SHP77 treated with DMSO at 0.1 percent for 48 hours (cell line): ENCODE measurements around the gene WDSUB1.

Source experiments
- DNase-seq: peaks from one replicate; lab custom pipeline; 2025; lab: John Stamatoyannopoulos, UW

The WDSUB1 gene

DNA sequence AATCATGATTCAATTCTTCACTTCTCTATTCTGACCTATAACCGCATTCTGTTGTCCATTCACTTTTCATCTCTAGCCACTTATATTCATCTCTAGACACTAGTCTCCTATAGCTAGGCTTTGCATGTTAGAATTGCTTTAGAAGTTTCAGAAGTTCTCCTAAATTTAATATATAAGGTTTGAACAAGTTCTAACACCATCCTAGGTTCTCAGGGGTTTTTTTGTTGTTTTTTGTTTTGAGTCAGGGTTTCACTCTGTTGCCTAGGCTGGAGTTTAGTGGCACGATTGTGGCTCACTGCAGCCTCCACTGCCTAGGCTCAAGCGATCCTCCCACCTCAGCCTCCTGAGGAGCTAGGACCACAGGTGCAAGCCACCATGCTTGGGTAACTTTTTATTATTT is 19.9 kb downstream of the WDSUB1 start:
- no peak for DNase-seq

DNA sequence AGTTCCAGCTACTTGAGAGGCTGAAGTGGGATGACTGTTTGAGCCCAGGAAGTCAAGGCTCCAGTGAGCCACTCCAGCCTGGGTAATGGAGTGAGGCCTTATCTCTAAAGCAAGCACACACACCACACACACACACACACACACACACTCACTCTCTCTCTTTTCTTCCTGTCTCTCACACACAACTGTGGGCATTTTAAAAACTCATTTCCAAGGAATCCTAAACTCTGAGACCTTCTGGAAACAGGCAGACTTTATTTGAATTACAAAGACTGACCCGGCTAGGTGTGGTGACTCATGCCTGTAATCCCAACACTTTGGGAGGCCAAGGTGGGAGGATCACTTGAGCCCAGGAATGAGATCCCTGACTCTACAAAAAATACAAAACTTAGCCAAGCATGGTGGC is 21.3 kb downstream of the WDSUB1 start:
- no peak for DNase-seq

DNA sequence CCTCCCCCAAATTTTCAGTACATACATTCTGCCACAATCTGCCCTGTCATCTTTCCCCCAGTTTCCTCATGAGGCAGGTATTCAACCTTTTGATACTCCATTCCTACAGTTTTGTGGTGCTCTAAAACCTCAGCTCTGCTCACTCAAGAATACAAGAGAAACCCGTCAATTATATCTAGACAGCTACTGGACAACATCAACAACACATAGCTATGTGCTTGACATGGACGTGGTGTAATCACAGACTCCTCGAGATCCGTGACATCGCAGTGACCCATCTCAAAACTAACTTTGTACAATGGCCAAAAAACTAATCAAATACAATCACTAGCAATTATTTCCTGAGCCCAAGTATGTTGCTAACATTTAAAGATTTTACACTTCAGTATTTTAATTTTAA is 23.6 kb downstream of the WDSUB1 start:
- no peak for DNase-seq

DNA sequence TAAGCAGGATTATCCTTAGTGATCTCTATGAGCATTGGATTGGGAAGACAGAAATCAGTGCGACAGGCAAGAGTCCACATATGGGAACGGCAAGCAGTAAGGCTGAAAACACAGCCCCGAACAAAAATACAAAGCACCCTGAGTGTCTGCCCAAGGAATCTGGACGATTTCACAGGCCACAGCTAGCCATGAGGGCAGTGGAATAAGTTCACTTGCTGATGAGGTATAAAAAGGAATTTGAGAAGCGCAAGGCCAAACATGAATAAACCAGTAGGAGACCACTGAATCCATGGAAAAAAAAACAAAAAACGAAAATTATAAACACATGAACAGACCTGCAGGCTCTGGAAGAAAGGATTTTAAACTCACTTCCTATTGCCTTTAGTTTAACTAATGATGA is 24.3 kb downstream of the WDSUB1 start:
- DNase-seq: no peak

DNA sequence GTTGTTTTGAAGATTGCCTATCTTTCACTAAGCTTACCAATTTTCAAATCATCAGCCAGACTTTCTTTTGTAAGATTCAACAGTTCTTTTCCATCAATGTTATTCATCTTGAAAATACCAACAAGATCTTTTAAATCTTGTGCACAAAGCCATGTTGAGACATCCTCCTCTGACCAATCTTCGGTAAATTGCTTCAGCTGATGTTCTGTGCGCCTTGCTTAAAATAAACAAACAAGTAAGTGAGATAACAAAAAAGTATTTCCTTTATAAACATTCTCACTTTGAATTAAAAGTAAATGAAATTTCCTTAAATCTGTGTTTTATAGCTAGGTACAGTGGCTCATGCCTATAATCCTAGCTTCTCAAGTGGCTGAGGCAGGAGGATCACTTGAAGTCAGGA is 30.3 kb downstream of the WDSUB1 start:
- DNase-seq: no peak

DNA sequence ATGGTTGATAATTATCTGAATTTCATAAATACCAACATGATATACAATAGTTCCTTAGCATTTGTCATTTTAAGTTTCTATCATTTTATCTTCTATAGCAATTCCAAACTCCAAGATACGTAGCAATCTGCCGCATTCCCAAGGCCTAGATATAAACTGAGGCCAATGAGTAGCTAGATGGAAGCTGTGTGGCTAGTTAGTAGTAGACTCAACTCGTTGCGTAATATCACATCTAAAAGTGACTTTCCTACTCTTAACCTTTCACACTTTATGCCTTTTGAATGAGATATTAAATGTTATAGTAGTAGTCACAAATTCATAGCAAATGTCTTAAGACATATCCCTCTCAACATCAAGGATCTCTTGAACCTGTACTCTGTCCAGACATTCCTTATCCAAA is 33.6 kb downstream of the WDSUB1 start:
- DNase-seq: no peak

DNA sequence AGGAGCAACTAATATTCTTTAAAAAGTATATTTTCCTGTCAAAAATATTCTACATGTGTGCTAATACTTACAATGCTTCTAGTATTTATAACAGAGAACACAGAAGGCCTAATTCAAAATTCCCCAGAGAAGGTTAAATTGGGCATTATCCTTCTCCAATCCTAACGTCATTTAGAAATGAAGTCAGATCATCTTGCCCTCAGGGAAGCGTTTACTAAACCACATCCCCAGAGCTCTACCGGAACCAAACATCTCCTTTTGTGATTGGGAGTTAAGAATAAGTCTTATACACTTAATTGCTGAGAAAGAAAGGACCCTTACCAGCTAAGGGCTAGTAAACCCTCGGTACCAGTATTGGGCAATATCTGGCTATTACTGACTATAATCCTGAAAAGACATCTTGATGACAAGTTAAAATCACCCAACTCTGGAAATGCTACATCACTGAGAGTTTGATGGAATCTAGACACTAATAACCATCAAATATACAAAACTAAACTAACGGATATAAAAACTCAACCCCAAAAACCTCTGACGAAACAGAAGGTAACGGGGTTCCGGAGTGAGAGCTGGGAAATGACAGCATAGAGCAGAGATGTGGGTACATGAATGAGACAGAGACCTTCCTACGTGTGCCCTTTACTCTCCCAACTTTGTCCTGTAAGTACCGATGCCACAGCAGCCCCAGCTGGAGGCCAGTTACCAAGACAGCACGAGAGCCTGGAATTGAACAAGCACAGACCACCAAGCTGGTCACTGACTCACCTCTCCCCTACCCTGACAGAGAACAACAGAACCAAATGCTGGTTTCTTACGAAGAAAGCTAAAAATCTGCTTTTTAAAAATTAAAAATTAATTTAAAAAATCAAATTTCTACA is 35.0 kb downstream of the WDSUB1 start:
- DNase-seq: no peak

DNA sequence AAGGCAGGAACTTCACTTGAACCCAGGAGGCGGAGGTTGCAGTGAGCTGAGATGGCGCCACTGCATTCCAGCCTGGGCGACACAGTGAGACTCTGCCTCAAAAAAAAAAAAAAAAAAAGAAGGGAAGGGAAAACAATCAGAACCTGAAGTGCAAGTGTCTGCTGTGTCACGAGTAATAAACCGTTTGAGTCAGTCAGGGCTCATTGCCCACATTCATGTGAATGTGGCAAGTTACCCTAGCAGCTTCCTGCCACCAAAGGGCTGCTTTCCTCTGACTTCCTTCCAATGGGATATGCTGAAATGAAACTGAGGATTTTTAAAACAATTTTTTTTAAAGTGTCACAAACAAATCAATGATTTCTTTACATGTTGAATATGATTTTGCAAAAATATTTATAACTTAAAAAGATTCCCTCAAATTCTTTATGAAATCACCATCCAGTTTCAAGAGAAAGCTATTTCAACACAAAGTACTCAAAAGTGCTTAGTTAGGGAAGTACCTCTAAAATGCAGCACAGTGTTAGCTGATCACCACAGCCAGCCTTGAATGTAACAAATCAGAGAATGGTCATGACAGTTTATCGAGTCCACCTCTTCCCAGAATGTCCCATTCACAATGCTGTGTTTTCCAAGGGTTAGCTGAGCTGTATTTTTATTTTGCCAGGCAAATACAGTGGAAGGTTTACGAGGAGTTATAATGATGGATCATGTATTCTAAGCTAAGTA is 36.4 kb downstream of the WDSUB1 start:
- no peak for DNase-seq

DNA sequence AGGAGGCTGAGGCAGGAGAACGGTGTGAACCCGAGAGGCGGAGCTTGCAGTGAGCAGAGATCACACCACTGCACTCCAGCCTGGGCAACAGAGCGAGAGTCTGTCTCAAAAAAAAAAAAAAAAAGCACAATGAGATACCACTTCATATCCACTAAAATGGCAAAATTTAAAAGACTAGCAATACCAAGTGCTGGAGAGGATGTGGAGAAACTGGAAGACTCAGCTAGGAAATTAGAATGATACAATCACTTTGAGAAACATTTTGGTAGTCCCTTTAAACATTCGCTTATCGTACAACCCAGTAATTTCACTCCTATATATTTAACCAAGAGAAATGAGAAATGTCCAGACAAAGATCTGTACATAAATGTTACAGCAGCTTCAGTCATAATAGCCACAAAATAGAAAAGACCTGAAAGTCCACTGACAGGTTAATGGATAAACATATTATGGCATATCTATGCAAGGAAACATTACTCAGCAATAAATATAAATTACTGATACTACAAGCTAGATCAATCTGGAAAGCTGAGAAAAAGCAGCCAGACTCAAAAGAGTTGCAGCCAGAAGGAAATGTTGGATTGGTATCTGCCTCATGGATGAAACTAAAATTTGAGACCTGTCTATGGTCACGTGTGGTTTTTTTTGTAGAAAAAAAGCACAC is 40.0 kb downstream of the WDSUB1 start:
- no peak for DNase-seq

DNA sequence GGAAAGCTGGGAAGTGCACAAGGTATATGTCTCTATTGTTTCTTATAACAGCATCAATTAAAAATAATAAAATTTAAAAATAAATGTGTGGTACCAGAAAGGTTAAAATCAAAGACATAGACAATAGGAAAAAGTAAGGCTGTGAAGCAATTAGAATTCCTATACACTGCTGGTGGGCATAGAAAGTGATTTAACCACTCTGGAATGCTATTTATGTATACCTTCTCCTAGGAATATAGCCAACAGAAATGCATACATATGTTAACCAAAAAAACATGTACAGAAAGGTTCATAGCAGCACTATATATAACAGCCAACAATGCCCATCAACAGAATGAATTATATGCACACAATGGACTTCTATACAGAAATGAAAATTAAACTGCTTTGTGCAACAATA is 43.0 kb downstream of the WDSUB1 start:
- no peak for DNase-seq

DNA sequence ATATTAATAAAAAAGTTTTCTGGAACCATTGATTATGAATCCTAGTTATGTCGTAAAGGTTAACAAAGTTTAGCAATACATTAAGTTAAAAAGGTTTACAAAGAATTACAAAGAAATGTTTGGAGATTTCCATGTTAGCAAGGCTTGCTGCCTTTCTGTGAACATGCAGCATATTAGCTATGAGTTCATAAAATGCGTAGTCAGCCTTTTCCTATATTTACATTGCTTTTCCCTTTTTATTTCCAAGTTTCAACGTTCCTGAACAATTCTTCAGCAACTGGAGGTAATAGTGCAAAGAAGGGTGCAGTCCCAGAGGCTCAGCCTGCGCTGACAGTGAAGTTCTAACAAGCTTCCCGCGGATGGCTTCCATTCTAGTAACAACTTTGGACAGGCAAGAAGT is 51.6 kb downstream of the WDSUB1 start:
- no peak for DNase-seq

DNA sequence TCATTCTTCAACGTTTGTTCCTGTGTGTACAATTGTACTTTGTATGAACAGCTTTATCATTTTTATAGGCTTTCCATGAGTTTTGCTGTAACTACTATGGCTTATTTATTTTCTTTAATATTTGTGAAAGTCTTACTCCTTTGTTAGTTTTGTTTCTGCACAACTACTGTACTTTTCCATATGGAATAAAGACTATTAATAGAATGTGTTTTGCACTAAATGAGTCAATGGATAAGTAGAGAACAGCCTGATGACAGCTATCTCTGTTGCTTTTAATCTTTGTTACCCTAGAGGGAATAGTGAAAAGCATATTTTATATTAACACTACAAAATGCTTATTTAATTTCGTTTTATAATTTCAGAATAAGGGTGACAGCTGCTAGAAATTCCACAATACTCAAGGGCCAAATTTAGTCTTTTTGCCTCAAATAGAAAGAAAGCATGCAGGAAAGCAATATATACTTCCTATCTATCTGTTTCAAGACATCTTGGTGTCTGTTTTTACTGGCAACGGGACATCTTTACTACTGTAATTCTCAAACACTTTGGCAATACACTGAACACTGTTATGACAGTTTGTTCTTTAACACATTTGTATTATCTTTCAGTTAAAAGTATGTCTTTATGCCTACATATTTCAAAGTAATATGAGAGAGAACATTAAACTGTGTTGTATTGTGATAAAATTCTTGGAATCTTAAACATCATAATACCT is 53.9 kb downstream of the WDSUB1 start:
- DNase-seq: no peak

DNA sequence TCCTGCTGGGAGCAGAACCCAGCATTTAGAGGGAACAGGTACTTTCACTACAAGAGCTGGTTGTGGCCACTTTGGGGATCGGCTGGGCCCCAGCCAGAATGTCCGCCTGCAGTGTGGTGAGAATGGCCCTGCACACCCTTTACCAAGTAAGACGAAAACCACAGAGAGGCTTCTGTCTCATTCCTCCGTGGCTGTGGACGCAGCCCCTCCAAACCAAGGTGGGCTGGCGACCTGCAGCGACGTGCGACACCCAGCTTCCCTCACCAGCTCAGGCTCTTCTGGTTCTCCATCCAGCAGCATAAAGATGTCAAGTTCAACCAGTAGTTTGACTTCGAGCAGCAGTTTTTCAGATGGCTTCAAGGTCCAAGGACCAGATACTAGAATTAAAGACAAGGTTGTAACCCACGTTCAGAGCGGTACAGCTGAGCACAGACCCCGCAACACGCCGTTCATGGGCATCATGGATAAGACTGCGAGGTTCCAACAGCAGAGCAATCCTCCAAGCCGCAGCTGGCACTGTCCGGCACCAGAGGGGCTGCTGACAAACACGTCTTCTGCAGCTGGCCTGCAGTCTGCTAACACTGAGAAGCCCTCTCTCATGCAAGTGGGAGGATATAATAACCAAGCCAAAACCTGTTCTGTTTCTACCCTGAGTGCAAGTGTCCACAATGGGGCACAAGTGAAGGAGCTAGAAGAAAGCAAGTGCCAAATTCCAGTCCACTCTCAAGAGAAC is 56.2 kb downstream of the WDSUB1 start:
- no peak for DNase-seq

DNA sequence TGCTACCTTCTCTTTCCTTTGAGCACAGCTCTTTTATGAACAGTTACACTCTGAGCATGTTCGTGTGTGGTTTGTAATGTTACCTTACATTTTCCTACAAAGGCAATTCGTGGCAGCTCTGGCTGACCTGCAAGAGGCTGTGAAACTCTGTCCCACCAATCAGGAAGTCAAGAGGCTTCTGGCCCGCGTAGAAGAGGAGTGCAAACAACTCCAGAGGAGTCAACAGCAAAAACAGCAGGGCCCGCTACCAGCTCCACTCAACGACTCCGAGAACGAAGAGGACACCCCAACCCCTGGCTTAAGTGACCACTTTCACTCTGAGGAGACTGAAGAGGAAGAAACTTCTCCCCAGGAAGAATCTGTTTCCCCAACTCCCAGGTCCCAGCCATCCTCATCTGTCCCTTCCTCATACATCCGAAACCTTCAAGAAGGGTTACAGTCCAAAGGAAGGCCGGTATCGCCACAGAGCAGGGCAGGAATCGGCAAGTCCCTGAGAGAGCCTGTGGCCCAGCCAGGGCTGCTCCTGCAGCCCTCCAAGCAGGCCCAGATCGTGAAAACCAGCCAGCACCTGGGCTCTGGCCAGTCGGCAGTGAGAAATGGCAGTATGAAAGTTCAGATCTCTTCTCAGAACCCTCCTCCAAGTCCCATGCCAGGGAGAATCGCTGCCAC is 56.9 kb downstream of the WDSUB1 start:
- no peak for DNase-seq

DNA sequence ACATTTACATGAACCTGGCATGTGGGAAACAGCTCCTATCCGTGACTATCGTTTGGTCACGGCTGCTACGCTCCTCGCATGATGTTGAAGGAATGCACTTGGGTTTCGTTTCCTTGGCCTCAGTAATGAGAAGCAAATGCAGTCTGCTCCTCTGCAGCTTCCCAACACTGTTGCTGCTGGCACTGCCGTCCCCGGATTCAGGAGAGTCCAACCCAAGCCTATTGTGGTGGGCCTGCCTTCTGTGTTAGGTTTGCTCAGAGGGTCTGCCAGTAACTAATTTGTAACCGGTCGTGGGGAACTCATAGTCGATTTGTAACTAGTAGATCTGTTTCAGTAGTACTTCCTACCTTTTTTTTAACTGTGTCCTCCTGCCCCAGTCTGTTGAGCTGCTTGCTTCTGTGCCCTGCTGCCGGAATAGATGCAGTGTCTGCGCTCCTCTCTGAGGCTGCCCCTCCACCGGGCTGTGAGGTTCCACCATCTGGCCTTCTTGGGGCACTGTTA is 58.4 kb downstream of the WDSUB1 start:
- no peak for DNase-seq

DNA sequence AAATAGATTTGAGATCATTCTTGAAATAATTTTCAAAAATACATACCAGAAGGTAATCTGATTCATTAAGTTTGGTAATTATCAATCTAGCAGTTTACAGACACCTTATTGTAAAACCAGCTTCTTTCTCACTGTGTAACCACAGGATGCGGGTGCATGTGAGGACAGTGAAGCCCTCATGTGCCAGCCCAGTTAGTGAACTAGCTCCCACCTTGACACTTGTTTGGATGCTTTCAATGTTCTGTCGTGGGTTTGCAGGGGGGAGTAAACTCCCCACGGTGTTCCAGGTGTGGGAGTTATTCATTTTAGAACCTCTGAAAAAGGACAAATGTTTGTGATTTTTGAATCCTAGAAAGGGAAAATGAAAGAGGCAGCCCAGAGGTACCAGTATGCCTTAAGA is 59.0 kb downstream of the WDSUB1 start:
- DNase-seq: no peak

DNA sequence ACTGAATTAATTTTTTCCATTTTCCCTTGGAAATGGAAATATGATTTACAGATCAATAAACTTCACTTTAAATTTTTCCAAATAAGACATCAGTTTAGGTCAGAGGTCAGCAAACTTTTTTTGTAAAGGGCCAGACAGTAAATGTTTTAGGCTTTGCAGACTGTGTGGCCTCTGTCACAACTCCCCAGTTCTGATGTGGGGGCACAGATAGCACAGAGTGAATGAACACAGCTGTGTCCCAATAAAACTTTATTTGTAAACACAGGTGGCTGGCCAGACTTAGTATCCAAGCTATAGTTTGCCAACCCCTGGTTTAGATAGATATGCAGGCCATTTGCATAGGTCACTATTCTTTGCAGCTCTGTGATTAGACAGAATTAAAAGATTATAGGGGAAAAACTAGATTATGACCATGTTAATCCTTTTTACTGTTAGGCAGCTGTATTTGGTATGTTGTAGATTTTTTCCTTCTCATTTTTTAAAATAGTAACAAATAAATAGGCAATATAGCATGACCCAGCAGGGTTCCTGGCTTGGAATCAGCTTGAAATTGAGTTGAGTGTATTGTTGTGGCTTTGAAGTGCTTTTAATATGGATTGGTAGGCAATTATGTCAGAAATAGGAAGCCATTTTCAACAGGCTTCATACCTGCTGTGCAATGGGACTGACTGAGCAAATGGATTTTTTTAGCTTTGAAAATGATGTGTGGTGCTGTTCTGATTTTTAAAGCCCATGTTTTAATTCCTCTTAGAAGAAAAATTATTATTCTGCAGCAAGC is 59.7 kb downstream of the WDSUB1 start:
- DNase-seq: no peak

DNA sequence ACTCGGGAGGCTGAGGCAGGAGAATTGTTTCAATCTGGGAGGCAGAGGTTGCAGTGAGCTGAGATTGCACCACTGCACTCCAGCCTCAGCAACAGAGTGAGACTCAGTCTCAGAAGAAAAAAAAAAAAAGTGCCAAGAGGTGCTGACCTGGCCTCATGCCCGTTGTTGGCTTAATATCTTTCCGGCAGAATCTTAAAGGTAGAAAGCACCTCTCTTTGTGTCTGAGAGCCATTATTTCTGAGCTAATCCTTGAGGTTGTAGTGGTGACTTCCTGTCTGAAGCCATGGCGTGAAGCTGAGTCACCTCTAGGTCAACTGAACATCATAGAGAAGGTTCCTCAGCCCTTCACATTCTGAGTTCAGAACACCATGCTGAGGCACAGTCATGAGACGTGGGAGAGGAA is 60.4 kb downstream of the WDSUB1 start:
- no peak for DNase-seq

DNA sequence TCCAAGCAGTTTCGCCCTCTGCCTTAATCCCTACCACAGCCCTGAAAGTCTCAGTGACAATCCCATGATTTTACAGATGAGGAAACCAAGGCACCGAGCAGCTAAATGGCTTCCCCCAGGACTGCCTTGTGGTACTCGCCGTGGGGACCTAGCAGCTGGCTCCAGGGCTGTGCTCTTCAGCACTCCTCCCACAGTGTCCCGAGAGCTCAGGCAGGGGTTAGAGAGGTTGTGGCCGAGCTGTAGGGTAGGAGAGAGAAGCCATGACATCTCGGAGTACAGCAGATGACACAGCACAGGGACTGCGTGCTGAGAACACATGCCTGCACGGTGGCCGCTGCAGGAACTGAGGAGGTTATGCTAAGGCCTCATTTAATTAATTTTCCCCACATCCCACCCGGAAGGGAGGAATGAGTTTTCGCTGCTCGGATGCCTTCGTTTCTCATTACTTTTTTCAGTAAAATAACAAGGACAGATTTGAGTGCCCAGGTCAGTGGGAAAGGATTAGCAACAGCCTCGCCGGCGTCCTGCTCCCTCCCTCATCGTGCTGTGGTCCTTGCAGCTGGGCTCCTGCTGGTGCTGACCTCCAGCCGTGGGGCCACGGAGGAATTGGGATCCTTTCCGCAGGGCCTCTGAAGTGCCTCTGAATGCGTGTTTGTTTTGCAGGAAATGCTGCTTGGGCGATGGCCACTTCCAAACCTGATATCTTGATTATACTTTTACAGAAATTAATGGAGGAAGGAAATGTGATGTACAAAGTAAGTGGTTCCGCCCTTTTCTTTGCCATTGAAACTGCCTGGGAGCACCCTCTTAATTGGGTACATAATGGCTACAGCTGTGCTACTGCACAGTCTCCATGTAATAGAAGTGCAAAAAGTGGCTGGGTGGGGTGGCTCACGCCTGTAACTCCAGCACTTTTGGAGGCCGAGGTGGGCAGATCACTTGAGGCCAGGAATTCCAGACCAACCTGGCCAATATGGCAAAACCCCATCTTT is 61.2 kb downstream of the WDSUB1 start:
- DNase-seq: no peak
